GM12873 (cell line): ENCODE data around the gene BSND.

ENCODE experiments used
- TF ChIP-seq, protein P1 (sequence below): IDR thresholded peaks from 2 replicates; pipeline ENCODE4 v1.5.1; 2012; ENCODE audit warnings: low read depth, mild to moderate bottlenecking, moderate library complexity, low read length, control low read depth; ENCODE audit not compliant: insufficient read depth; ENCODE audit errors: missing control alignments

Gene BSND

GRCh38 chr1:55040933-55041494, 42.3 kb downstream of the BSND start:
- TF ChIP-seq, protein P1, sequence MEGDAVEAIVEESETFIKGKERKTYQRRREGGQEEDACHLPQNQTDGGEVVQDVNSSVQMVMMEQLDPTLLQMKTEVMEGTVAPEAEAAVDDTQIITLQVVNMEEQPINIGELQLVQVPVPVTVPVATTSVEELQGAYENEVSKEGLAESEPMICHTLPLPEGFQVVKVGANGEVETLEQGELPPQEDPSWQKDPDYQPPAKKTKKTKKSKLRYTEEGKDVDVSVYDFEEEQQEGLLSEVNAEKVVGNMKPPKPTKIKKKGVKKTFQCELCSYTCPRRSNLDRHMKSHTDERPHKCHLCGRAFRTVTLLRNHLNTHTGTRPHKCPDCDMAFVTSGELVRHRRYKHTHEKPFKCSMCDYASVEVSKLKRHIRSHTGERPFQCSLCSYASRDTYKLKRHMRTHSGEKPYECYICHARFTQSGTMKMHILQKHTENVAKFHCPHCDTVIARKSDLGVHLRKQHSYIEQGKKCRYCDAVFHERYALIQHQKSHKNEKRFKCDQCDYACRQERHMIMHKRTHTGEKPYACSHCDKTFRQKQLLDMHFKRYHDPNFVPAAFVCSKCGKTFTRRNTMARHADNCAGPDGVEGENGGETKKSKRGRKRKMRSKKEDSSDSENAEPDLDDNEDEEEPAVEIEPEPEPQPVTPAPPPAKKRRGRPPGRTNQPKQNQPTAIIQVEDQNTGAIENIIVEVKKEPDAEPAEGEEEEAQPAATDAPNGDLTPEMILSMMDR: no peak

DNA sequence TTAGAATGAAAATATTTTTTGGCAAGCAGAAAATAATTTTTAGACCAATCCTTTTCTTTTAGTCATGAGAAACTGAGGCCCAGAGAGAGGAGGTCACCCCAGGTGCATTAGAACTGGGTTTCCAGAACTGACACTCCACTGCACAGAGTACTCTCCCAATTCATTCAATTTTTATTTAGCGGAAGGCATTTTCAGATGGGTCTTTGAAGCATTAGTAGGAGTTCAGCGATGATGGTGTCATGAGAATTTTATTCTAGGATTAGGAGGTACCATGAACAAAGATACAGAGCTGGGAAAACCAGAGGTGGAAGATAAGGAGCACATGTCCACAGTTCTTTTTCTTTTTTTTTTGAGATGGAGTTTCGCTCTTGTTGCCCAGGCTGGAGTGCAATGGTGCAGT, 42.9 kb downstream of the BSND start:
- TF ChIP-seq, protein P1: no peak

GRCh38 chr1:55043011-55043410, 44.3 kb downstream of the BSND start:
- TF ChIP-seq, protein P1: no peak

GRCh38 chr1:55043726-55044125, 45.0 kb downstream of the BSND start:
- TF ChIP-seq, protein P1: no peak

DNA sequence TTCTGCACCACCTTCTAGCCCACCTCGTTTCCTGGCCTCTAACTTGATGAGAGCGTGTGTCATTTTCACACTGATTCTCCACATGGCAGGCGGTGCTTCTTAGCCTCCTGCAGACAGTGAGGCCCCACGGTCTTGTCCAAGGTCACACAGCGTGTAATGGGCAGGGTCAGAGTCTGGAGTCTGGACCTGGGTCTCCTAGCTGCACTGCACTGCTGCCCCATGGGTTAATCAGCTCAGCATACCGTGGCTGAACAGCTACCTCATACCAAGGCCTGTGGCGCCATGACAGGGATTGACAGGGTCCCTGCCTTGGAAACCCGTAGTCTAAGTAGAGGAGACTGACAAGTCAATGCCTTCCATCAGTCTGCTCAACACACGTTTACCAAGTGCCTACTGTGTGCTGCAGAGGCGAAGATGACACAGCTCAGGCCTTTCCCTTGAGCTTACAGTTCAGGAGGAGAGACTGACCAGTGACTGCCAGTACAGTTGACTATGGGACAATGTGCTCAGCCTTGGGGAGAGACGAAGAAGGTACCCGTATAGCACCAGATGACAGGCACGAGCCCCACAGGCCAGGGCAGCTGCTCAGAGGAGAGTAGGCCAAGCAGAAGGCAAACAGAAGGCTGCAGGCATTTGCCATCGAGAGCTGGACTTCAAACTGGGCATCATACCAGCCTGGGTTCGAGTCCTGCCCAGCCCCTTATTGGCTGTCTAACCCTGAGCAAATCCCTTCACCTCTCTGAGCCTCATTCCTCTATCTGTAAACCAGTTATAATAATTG, 46.1 kb downstream of the BSND start:
- TF ChIP-seq, protein P1: no peak

DNA sequence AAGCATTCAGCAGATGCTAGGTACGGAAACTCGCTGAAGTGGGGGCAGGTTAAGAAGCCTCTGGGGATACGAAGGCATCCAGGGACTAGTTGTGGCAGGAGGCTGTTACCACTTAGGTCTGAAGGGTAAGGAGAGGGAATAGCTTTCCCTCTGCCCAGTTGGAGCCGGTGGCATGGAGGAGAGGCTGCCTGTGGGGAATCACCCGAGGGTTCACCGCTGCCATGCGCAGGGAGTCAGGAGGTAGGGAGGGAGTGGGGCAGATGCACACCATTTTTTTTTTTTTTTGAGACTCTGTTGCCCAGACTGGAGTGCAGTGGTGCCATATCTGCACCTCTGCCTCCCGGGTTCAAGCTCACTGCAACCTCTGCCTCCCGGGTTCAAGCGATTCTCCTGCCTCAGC, 46.7 kb downstream of the BSND start:
- TF ChIP-seq, protein P1: no peak

DNA sequence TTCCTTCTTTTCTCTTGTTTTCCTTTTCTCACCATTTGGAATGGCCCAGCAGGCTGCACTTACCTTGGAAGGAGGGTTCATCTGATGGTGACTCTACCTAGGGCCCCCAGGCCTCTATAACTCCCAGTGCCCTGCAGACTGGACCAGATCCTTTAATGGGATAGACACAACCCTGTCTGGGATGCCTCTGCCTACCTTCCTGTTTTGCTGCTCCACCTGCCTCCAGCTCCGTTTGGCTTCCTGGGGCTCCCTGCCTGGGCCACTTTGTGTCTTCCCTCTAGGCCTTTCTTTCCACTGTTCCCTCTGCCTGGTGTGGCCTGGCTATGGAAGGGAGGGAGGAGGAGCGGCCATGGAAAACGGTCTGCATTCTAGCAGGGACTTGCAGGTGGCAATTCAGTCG, 48.1 kb downstream of the BSND start:
- TF ChIP-seq, protein P1: no peak
